Measurements from ENCODE around the gene ZSCAN16. TPM values are rescaled to one million over a fixed set of nuclear protein-coding genes. Genes with fewer than 3 reads are reported as not detected.
A peak's percentile ranks its signal among the peaks of the same experiment; 100 is the strongest.

The ZSCAN16 gene
- total and polyA plus RNA-seq, 9 of the 15 experiments (the other 6 are each of a cell fraction or from before 2014, with no cell fraction given) = 0.08 TPM; not detected in 8

DNA sequence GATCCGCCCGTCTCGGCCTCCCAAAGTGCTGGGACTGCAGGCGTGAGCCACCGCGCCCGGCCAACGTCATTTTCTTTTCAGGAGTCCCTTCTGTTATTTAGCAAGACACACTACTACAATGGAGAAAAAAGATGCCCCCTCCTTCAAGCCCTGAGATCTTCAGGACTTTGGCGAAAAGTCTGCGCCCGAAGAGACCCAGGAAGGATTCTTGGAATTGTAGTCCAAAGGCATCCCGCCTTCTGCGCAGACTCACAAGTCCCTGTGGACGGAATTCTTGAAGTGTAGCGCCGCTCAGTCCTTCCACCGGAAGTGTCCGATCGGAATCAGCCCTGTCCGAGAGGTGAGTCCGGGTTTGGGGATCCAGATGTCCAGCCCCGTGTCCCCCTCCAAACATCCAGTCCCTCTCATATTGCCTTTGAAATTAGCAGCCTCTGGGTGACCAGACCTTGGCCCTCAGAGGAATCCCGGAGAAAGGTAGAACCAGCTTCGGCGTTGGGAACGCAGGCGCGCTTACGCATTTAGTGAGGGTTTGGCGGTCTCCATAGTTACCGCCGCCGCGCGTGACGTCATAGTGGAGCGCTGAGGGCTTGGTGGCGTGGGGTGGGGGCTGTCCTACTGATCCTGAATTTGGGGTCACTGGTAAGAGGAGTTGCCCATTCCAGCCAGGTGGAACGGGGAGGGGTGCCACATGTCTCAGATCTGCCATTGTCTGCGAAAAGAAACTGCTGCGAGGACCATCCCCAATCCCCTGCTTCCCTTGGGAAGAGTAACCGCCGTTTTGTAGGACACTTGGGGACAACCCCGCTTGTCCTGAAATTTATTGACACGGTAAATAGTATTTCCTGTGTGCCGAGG is 43.6 kb upstream of the ZSCAN16 start (continued):
- TF ChIP-seq ZBTB7A (IDR thresholded peaks at IDR 0.05; ENCODE audit: borderline replicate concordance, control insufficient read depth, low read depth, low read length) (peak; percentile 54; the same call in 1 of the 2 replicates), U2AF1 (optimal IDR thresholded peaks at IDR 0.05; ENCODE audit: low read depth, low read length) (no peak), ZNF699 (CRISPR knock-in tag; IDR thresholded peaks at IDR 0.05; ENCODE audit: insufficient replicate concordance) (no peak), KDM4B (IDR thresholded peaks at IDR 0.05; ENCODE audit: borderline replicate concordance in 2 of 2, low read depth in 1 of 2) (peak in 1 of 2 experiments; percentile 96; a peak in 2 of 4 replicates), SREBF2 (CRISPR knock-in tag; IDR thresholded peaks at IDR 0.05) (no peak), SRSF7 (optimal IDR thresholded peaks at IDR 0.05; ENCODE audit: low read depth, low read length) (no peak), ZNF384 (IDR thresholded peaks at IDR 0.05; ENCODE audit: low read depth, low read length) (no peak; the same call in 1 of the 2 replicates), ZNF224 (CRISPR knock-in tag; IDR thresholded peaks at IDR 0.05) (no peak), CTBP1 (IDR thresholded peaks at IDR 0.05; ENCODE audit: borderline replicate concordance) (peak; percentile 57), CREB1 (IDR thresholded peaks at IDR 0.05) (peak; percentile 94), CREB1 (CRISPR knock-in tag; IDR thresholded peaks at IDR 0.05) (peak; percentile 97), ZNF785 (CRISPR knock-in tag; IDR thresholded peaks at IDR 0.05) (no peak), CBFA2T3 (IDR thresholded peaks at IDR 0.05) (no peak), BRD9 (IDR thresholded peaks at IDR 0.05; ENCODE audit: low read depth, partially characterized antibody) (no peak), RUNX1 (IDR thresholded peaks at IDR 0.05; ENCODE audit: low read depth) (no peak), LCOR (CRISPR knock-in tag; IDR thresholded peaks at IDR 0.05) (no peak; the same call in 1 of the 2 replicates), ZC3H11A (IDR thresholded peaks at IDR 0.05; ENCODE audit: low read depth, low read length) (no peak), BCOR (IDR thresholded peaks at IDR 0.05) (no peak), ZBTB17 (CRISPR knock-in tag; IDR thresholded peaks at IDR 0.05) (peak; percentile 56; the same call in 1 of the 2 replicates), ZNF717 (CRISPR knock-in tag; IDR thresholded peaks at IDR 0.05) (no peak), POLR3G (IDR thresholded peaks at IDR 0.05; ENCODE audit: extremely low read depth, insufficient read length, insufficient replicate concordance) (no peak)
- TF ChIP-seq, protein P1, sequence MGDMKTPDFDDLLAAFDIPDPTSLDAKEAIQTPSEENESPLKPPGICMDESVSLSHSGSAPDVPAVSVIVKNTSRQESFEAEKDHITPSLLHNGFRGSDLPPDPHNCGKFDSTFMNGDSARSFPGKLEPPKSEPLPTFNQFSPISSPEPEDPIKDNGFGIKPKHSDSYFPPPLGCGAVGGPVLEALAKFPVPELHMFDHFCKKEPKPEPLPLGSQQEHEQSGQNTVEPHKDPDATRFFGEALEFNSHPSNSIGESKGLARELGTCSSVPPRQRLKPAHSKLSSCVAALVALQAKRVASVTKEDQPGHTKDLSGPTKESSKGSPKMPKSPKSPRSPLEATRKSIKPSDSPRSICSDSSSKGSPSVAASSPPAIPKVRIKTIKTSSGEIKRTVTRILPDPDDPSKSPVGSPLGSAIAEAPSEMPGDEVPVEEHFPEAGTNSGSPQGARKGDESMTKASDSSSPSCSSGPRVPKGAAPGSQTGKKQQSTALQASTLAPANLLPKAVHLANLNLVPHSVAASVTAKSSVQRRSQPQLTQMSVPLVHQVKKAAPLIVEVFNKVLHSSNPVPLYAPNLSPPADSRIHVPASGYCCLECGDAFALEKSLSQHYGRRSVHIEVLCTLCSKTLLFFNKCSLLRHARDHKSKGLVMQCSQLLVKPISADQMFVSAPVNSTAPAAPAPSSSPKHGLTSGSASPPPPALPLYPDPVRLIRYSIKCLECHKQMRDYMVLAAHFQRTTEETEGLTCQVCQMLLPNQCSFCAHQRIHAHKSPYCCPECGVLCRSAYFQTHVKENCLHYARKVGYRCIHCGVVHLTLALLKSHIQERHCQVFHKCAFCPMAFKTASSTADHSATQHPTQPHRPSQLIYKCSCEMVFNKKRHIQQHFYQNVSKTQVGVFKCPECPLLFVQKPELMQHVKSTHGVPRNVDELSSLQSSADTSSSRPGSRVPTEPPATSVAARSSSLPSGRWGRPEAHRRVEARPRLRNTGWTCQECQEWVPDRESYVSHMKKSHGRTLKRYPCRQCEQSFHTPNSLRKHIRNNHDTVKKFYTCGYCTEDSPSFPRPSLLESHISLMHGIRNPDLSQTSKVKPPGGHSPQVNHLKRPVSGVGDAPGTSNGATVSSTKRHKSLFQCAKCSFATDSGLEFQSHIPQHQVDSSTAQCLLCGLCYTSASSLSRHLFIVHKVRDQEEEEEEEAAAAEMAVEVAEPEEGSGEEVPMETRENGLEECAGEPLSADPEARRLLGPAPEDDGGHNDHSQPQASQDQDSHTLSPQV (IDR thresholded peaks at IDR 0.05) = no peak
- TF ChIP-seq, protein P2, sequence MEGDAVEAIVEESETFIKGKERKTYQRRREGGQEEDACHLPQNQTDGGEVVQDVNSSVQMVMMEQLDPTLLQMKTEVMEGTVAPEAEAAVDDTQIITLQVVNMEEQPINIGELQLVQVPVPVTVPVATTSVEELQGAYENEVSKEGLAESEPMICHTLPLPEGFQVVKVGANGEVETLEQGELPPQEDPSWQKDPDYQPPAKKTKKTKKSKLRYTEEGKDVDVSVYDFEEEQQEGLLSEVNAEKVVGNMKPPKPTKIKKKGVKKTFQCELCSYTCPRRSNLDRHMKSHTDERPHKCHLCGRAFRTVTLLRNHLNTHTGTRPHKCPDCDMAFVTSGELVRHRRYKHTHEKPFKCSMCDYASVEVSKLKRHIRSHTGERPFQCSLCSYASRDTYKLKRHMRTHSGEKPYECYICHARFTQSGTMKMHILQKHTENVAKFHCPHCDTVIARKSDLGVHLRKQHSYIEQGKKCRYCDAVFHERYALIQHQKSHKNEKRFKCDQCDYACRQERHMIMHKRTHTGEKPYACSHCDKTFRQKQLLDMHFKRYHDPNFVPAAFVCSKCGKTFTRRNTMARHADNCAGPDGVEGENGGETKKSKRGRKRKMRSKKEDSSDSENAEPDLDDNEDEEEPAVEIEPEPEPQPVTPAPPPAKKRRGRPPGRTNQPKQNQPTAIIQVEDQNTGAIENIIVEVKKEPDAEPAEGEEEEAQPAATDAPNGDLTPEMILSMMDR (IDR thresholded peaks at IDR 0.05 in 2 of 3, conservative IDR thresholded peaks at IDR 0.05 in 1 of 3; ENCODE audit: insufficient read depth in 2 of 3, low read depth in 1 of 3, low read length in 3 of 3) = no peak; a peak in 1 of 6 replicates
